HepG2 (cell line): ENCODE measurements around the gene VAC14. TPM values are rescaled to one million over a fixed set of nuclear protein-coding genes. Genes with fewer than 3 reads are reported as not detected.

Experiments used
- ATAC-seq: fragments of 200-7000 bp; cut with Tn5 transposase; 3 replicates; pipeline ENCODE4 v1.9.1; 2020; ENCODE audit warnings: mild to moderate bottlenecking, moderate library complexity
- BruUV-seq: library from RNA; stranded (reverse); fragments of 400-500 nt; replicated peaks from 2 replicates; lab custom pipeline; 2021; lab: Mats Ljungman, UMichigan
- CTCF ChIA-PET: fragments of 300-600 bp; formaldehyde crosslinking; extraction: SDS; loops from one replicate; lab custom pipeline; 2021; ENCODE audit warnings: low total read pairs, inconsistent platforms, low intra/inter-chr PET ratio; lab: Yijun Ruan, JAX
- POLR2A ChIA-PET: fragments of 350-600 bp; sonication (Branson Sonifier 250); formaldehyde crosslinking; loops from one replicate; lab custom pipeline; 2020; ENCODE audit warnings: antibody characterized with exemption, inconsistent platforms; lab: Yijun Ruan, JAX
- DNase-seq: peaks from one replicate; pipeline ENCODE4 v3.0.0-alpha.2; 2015; ENCODE audit warnings: low spot score
- FAIRE-seq: peaks from 3 replicates; lab custom pipeline; 2011; peaks lifted over from hg19 to GRCh38; lab: Jason Lieb, UNC
- H2AFZ ChIP-seq: one replicate; pipeline ENCODE4 v1.6.1; 2011; ENCODE audit warnings: low read length, inconsistent platforms
- H3K27ac ChIP-seq: fragments of 300-600 bp; 3 replicates; pipeline ENCODE4 v1.8.0; 2011; ENCODE audit warnings: mixed run types, mild to moderate bottlenecking, mixed read lengths, low read length, inconsistent platforms; ENCODE audit not compliant: insufficient read depth; ENCODE audit errors: extremely low read length
- H3K27me3 ChIP-seq, 2 experiments: fragments of 200-600 bp in 1 of 2; 2 replicates in 1 of 2; 3 replicates in 1 of 2; pipeline versions ENCODE4 v1.6.0 to v1.8.0; 2011; ENCODE audit warnings: low read length in 2 of 2, mild to moderate bottlenecking in 2 of 2, moderate library complexity in 2 of 2, inconsistent platforms in 1 of 2; ENCODE audit not compliant: insufficient read depth in 2 of 2, control insufficient read depth in 1 of 2
- H3K36me3 ChIP-seq, 2 experiments: fragments of 200-600 bp in 1 of 2; replicated peaks in 1 of 2; 2 replicates in 1 of 2; 3 replicates in 1 of 2; pipeline versions ENCODE4 v1.5.1 to v1.8.0; 2011; ENCODE audit warnings: low read length in 2 of 2, inconsistent platforms in 1 of 2; ENCODE audit not compliant: insufficient read depth in 2 of 2, control insufficient read depth in 1 of 2
- H3K4me1 ChIP-seq: 2 replicates; pipeline ENCODE4 v1.5.1; 2012; ENCODE audit warnings: low read length, inconsistent platforms; ENCODE audit not compliant: insufficient read depth
- H3K4me2 ChIP-seq: 2 replicates; pipeline ENCODE4 v1.6.0; 2011; ENCODE audit warnings: low read depth, low read length, inconsistent platforms
- H3K4me3 ChIP-seq, 3 experiments: fragments of 200-600 bp in 1 of 3; sonication (generic), shearing (Covaris generic) in 1 of 3; replicated peaks in 1 of 3; 2 replicates each; pipeline ENCODE4 v1.5.1; 2011 to 2016; ENCODE audit warnings: low read length in 3 of 3, inconsistent platforms in 2 of 3, low read depth in 2 of 3, mild to moderate bottlenecking in 2 of 3, control low read depth in 1 of 3, mixed read lengths in 1 of 3; ENCODE audit not compliant: insufficient read depth in 1 of 3
- H3K79me2 ChIP-seq: one replicate; pipeline ENCODE4 v1.6.1; 2011; ENCODE audit warnings: low read length, inconsistent platforms; ENCODE audit not compliant: insufficient read depth
- H3K9ac ChIP-seq: 2 replicates; pipeline ENCODE4 v1.6.0; 2011; ENCODE audit warnings: mild to moderate bottlenecking, low read depth, low read length, inconsistent platforms; ENCODE audit not compliant: insufficient read depth
- H3K9me3 ChIP-seq: 2 replicates; pipeline ENCODE4 v1.5.1; 2012; ENCODE audit warnings: mild to moderate bottlenecking, low read length
- H4K20me1 ChIP-seq: 2 replicates; pipeline ENCODE4 v1.6.0; 2011; ENCODE audit warnings: inconsistent platforms, mild to moderate bottlenecking, low read length, moderate library complexity; ENCODE audit not compliant: insufficient read depth
- ELF3 ChIP-seq: IDR thresholded peaks from 2 replicates; pipeline ENCODE4 v1.6.1; 2016; ENCODE audit warnings: missing genetic modification reagents, missing compliant biosample characterization
- HOXA7 ChIP-seq: sonication (generic); formaldehyde crosslinking; IDR thresholded peaks from 2 replicates; pipeline ENCODE4 v1.8.1; 2022; ENCODE audit warnings: mild to moderate bottlenecking, missing genetic modification reagents, moderate library complexity
- MTF2 ChIP-seq: sonication (generic); formaldehyde crosslinking; IDR thresholded peaks from 2 replicates; pipeline ENCODE4 v1.5.0; 2020; ENCODE audit warnings: missing genetic modification reagents, borderline replicate concordance
- NAIF1 ChIP-seq: sonication (generic); formaldehyde crosslinking; IDR thresholded peaks from 2 replicates; pipeline ENCODE4 v1.5.0; 2020; ENCODE audit warnings: mild to moderate bottlenecking, missing genetic modification reagents, borderline replicate concordance
- ZNF430 ChIP-seq: sonication (generic); formaldehyde crosslinking; IDR thresholded peaks from 2 replicates; pipeline ENCODE4 v1.9.0; 2021; ENCODE audit warnings: mild to moderate bottlenecking, missing genetic modification reagents
- ZNF432 ChIP-seq: sonication (generic); formaldehyde crosslinking; IDR thresholded peaks from 2 replicates; pipeline ENCODE4 v1.5.0; 2020; ENCODE audit warnings: missing genetic modification reagents, mild to moderate bottlenecking, borderline replicate concordance
- ZNF709 ChIP-seq: sonication (generic); formaldehyde crosslinking; IDR thresholded peaks from 2 replicates; pipeline ENCODE4 v1.5.0; 2020; ENCODE audit warnings: mild to moderate bottlenecking, missing genetic modification reagents
- WGBS: methylation state at CpG from one replicate; pipeline ENCODE4 v1.1.6; 2017; ENCODE audit warnings: low lambda C conversion rate; 5-methylcytosine and 5-hydroxymethylcytosine counted together
- in situ Hi-C: cut with HindIII; loops from 2 replicates; pipeline ENCODE4 v1.10.0; 2017; ENCODE audit warnings: low pct_unique_long_range_greater_than_20kb; ENCODE audit not compliant: extremely low pct_ligation_motif_present
- intact Hi-C: fragments of 100-400 bp; cut with micrococcal nuclease; formaldehyde crosslinking; loops from one replicate; pipeline ENCODE4 v1.10.0; 2022; ENCODE audit not compliant: unreplicated experiment
- polyA plus RNA-seq, 8 experiments: library from polyadenylated mRNA; depleted of rRNA in 3 of 8; stranded (reverse) in 7 of 8; unstranded in 1 of 8; fragments of >200 nt; fragmentation: Illumina TruSeq in 4 of 8; extraction: Trizol in 4 of 8; gene quantifications; 2 replicates each; pipeline versions ENCODE4 v1.2.1 to v1.2.3, GENCODE V29; 2011 to 2016; ENCODE audit warnings: low read depth in 4 of 8, missing spikeins in 1 of 8, mixed read lengths in 1 of 8; ENCODE audit not compliant: insufficient read depth in 1 of 8
- total RNA-seq, 5 experiments: library from RNA; depleted of rRNA; stranded (reverse); fragments of >200 nt; fragmentation: Illumina TruSeq; extraction: Trizol; gene quantifications; 2 replicates each; pipeline ENCODE4 v1.2.3, GENCODE V29; 2016; ENCODE audit warnings: low read depth in 1 of 5
- TF ChIP-seq, protein P1 (sequence below): sonication (generic); formaldehyde crosslinking; IDR thresholded peaks from 2 replicates; pipeline ENCODE4 v1.4.0; 2020; ENCODE audit warnings: mild to moderate bottlenecking, missing genetic modification reagents
- TF ChIP-seq, protein P2 (sequence below): sonication (generic); formaldehyde crosslinking; conservative IDR thresholded peaks from 2 replicates; pipeline ENCODE4 v1.4.0; 2020; ENCODE audit warnings: missing genetic modification reagents
- TF ChIP-seq, protein P3 (sequence below): sonication (generic); formaldehyde crosslinking; IDR thresholded peaks from 2 replicates; pipeline ENCODE4 v1.4.0; 2020; ENCODE audit warnings: mild to moderate bottlenecking, low read depth, missing genetic modification reagents

Gene VAC14
- total and polyA plus RNA-seq, 2 of the 13 experiments (the other 11 are each of a cell fraction or from before 2014, with no cell fraction given) = 23.5 to 24.6 TPM

DNA sequence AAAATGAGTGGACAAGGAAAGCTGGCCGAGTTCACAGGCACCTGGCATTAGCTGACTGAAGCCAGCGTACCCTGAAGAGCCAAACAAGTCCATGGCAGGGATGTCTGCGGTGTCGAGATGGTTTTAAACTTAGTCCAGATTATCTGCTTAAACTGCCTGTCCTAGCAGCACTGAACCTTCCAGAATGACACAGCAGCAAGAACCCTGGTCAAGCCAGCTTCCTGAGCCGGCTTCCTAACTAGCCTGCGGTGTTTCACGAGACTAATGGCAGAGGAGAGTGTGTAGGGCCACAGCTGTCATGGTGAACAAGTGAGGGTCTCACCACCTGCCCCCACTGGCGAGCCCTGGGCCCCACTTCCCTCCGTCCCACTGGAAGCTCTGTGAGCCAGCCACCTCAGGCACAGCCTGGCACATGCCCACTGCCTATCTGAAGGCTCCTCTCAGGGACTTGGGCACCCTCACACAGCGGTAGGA lies 86.3 kb downstream of the VAC14 start (continued):
- TF ChIP-seq, protein P1, sequence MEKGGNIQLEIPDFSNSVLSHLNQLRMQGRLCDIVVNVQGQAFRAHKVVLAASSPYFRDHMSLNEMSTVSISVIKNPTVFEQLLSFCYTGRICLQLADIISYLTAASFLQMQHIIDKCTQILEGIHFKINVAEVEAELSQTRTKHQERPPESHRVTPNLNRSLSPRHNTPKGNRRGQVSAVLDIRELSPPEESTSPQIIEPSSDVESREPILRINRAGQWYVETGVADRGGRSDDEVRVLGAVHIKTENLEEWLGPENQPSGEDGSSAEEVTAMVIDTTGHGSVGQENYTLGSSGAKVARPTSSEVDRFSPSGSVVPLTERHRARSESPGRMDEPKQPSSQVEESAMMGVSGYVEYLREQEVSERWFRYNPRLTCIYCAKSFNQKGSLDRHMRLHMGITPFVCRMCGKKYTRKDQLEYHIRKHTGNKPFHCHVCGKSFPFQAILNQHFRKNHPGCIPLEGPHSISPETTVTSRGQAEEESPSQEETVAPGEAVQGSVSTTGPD (CRISPR knock-in tag) = no peak

DNA sequence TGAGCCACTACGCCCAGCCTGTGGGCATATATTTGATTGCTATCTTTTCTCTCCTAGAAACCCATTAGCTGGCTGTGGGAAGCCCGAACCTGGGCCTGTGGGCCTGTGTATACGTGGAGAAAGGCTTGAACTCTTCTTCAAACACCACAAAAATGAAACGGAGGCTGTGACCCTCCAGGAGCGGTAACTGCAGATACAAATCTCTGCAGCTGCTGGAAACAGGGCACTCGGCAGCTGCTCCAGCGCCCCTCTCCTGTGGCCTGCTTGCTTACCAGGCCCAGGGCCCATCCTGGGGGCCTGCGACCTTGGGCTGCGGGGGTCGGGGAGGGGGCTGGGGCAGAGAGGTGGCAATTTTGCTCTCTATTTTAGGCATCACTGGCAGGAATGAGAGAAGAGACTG lies 87.1 kb downstream of the VAC14 start:
- in situ Hi-C loops = no loop called here
- CTCF ChIA-PET = interaction anchor here (0.6 kb wide), 1 partner anchor 60 kb away, joined by 4 read pairs; no protein-coding TSS in a partner anchor
- peaks cover 75% of the 10 kb centered on the region for H3K4me1 ChIP-seq
- no peak for TF ChIP-seq ELF3 (CRISPR knock-in tag)
- TF ChIP-seq HOXA7 = no peak
- no peak for TF ChIP-seq ZNF430 (CRISPR knock-in tag)
- no peak for TF ChIP-seq ZNF709
- no peak for TF ChIP-seq MTF2 (CRISPR knock-in tag)
- no peak for TF ChIP-seq NAIF1
- TF ChIP-seq, protein P2, sequence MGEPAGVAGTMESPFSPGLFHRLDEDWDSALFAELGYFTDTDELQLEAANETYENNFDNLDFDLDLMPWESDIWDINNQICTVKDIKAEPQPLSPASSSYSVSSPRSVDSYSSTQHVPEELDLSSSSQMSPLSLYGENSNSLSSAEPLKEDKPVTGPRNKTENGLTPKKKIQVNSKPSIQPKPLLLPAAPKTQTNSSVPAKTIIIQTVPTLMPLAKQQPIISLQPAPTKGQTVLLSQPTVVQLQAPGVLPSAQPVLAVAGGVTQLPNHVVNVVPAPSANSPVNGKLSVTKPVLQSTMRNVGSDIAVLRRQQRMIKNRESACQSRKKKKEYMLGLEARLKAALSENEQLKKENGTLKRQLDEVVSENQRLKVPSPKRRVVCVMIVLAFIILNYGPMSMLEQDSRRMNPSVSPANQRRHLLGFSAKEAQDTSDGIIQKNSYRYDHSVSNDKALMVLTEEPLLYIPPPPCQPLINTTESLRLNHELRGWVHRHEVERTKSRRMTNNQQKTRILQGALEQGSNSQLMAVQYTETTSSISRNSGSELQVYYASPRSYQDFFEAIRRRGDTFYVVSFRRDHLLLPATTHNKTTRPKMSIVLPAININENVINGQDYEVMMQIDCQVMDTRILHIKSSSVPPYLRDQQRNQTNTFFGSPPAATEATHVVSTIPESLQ = no peak
- TF ChIP-seq ZNF432 (CRISPR knock-in tag) = no peak
- TF ChIP-seq, protein P3, sequence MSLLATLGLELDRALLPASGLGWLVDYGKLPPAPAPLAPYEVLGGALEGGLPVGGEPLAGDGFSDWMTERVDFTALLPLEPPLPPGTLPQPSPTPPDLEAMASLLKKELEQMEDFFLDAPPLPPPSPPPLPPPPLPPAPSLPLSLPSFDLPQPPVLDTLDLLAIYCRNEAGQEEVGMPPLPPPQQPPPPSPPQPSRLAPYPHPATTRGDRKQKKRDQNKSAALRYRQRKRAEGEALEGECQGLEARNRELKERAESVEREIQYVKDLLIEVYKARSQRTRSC = no peak
- no peak overlapping the region for H2AFZ ChIP-seq
- H3K27me3 ChIP-seq = no peaks in the 10 kb centered on the region
- BruUV-seq = no TSS peak
- POLR2A ChIA-PET = interaction anchor here (1.5 to 5.3 kb wide), 4 partner anchors 11 to 33 kb away, joined by 4 to 52 read pairs (median 25); no protein-coding TSS in a partner anchor
- no peaks in the 10 kb centered on the region for H4K20me1 ChIP-seq
- H3K36me3 ChIP-seq = peaks cover 2 to 3% of the 10 kb centered on the region in 2 experiments; a peak in 3 of 5 replicates
- no peak overlapping the region for H3K27ac ChIP-seq
- intact Hi-C loops = no loop called here
- no peak for FAIRE-seq
- no peak overlapping the region for H3K4me2 ChIP-seq
- 90% methylated on average over 10 of the region's 10 CpGs for WGBS
- H3K9me3 ChIP-seq = no peaks in the 10 kb centered on the region
- H3K4me3 ChIP-seq = no peak overlapping the region
- no peak overlapping the region for H3K9ac ChIP-seq
- H3K79me2 ChIP-seq = no peaks in the 10 kb centered on the region
- no peak for ATAC-seq
- DNase-seq = no peak
